ENCODE data around the gene ARHGEF7.

Gene ARHGEF7

GRCh38 chr13:111270126-111270525, 155.0 kb downstream of the ARHGEF7 start:
- DNase-seq = peak in 8 of 56 donors; percentile 21 to 47 (median 35)

- no peak for DNase-seq
Observed at GRCh38 chr13:111270765-111271698, 155.9 kb downstream of the ARHGEF7 start.

- DNase-seq = no peak
Observed at GRCh38 chr13:111272117-111272516, 157.0 kb downstream of the ARHGEF7 start.

- DNase-seq = no peak
Observed at GRCh38 chr13:111275382-111275781, 160.3 kb downstream of the ARHGEF7 start.

- DNase-seq = no peak
Observed at GRCh38 chr13:111275995-111276618, 161.0 kb downstream of the ARHGEF7 start.

GRCh38 chr13:111278258-111278657, 163.1 kb downstream of the ARHGEF7 start:
- no peak for DNase-seq

GRCh38 chr13:111278743-111279652, 163.9 kb downstream of the ARHGEF7 start:
- DNase-seq = no peak

GRCh38 chr13:111280226-111280625, 165.1 kb downstream of the ARHGEF7 start:
- DNase-seq = no peak

- no peak for DNase-seq
Observed at GRCh38 chr13:111280681-111281585, 165.8 kb downstream of the ARHGEF7 start.

GRCh38 chr13:111281751-111282311, 166.7 kb downstream of the ARHGEF7 start:
- DNase-seq = peak in 5 of 56 donors; percentile 17 to 46 (median 25)

GRCh38 chr13:111282425-111282824, 167.3 kb downstream of the ARHGEF7 start:
- DNase-seq = no peak

- DNase-seq = no peak
Observed at GRCh38 chr13:111282997-111283396, 167.9 kb downstream of the ARHGEF7 start.

GRCh38 chr13:111283457-111283856, 168.3 kb downstream of the ARHGEF7 start:
- no peak for DNase-seq

- DNase-seq = no peak
Observed at GRCh38 chr13:111283991-111284390, 168.9 kb downstream of the ARHGEF7 start.

- no peak for DNase-seq
Observed at GRCh38 chr13:111284565-111284964, 169.5 kb downstream of the ARHGEF7 start.

GRCh38 chr13:111286162-111286561, 171.1 kb downstream of the ARHGEF7 start:
- no peak for DNase-seq

- DNase-seq = no peak
Observed at GRCh38 chr13:111286749-111287148, 171.6 kb downstream of the ARHGEF7 start.

GRCh38 chr13:111287201-111287600, 172.1 kb downstream of the ARHGEF7 start:
- no peak for DNase-seq

GRCh38 chr13:111288276-111288675, 173.2 kb downstream of the ARHGEF7 start:
- DNase-seq = no peak

GRCh38 chr13:111289251-111289650, 174.1 kb downstream of the ARHGEF7 start:
- DNase-seq = no peak

All from amygdala (tissue), 56 donors.